Mucosa of descending colon (tissue), 3 donors: ENCODE data around the gene ZNF385A. TPM values are rescaled to one million over a fixed set of nuclear protein-coding genes. Genes with fewer than 3 reads are reported as not detected.

Experiments
- ATAC-seq: fragments of 200-7000 bp; cut with Tn5 transposase; one replicate; pipeline ENCODE4 v1.9.1; 2020; ENCODE audit warnings: mild to moderate bottlenecking, moderate library complexity
- DNase-seq, 3 donors: peaks; one replicate each; pipeline ENCODE4 v3.0.0-alpha.2; 2020
- H3K36me3 ChIP-seq: fragments of 200-600 bp; one replicate; pipeline ENCODE4 v1.8.0; 2021; ENCODE audit warnings: low read depth, mild to moderate bottlenecking
- H3K4me1 ChIP-seq: fragments of 200-600 bp; one replicate; pipeline ENCODE4 v1.8.0; 2021; ENCODE audit warnings: low read depth, mild to moderate bottlenecking
- H3K4me3 ChIP-seq: fragments of 200-600 bp; one replicate; pipeline ENCODE4 v1.8.0; 2021; ENCODE audit warnings: mild to moderate bottlenecking
- H3K9me3 ChIP-seq: fragments of 200-600 bp; one replicate; pipeline ENCODE4 v1.8.0; 2021; ENCODE audit warnings: mild to moderate bottlenecking
- intact Hi-C, 2 donors: fragments of 100-400 bp; cut with DNase I in 1 of 2; cut with micrococcal nuclease in 1 of 2; formaldehyde crosslinking; loops; one replicate each; pipeline versions ENCODE4 v1.11.0 to v1.11.1; 2022; cut with DNase I, micrococcal nuclease
- total RNA-seq, 3 donors: library from RNA; stranded (reverse); fragmentation: NEBNext Ultra II Directional in 2 of 3; extraction: Animal tissue kit (Norgen Biotek cat#: 25700) in 2 of 3; gene quantifications; one replicate each; pipeline versions ENCODE4 v1.2.1 to v1.2.4, GENCODE V29; 2021 to 2023
- TF ChIP-seq, protein P1 (sequence below): fragments of 200-600 bp; IDR thresholded peaks from one replicate; pipeline ENCODE4 v1.8.0; 2022; ENCODE audit warnings: antibody characterized with exemption, mild to moderate bottlenecking
- donor health status: DM: no; HTN: no; CAD: no; lungs with moderate emphysema.
- donor health status: DM: no; HTN: no; CAD: no.
- donor health status: DM: no; HTN: yes; CAD: no.

Gene ZNF385A
- total RNA-seq, 3 donors from 2014 or later = 3.5 to 15.0 (median 10.4) TPM

DNA sequence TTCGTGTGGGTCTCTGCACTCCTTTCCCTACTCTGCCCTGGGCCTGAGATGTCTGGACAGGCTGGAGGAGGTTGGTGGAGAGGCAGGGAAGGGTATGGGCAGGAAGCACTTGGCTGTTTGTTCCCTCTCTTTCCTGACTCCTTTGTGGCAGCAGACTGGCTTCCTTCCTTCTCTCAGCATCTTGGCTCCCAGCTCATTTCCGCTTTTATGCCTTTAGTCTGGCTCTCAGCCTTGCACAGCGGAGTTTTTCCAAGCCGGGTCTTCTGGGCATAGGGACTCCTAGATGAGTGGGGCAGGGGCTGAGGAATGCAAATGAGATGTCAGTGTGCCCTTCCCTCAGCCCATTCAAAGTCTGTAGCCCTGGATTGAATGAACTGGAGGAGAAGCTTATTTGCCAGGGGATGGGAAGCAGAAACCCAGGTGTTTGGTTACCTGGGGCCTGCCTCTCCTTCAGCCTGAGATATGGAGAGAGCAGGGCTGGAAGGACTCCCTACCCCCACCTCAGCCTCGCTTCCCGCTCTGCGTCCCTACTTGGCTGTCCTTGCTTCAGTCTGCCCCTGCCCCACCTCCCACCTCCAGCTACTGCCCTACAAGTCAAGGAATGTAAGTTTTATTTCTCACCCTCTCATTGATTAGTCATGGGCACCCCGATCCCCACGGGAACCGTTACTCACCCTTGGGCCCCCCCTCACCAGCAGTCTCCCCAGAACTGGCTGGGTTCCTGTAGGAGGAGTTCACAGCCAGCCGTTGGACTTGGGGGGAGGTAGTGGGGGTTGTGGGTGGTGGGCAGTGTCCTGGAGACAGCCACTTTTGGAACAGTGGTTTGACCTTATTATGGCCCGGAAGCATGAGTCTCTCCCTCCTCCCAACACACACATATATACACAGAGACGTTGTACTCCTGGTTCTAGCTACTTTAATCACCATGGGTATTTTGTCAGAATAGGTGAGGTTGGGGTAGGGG lies 43.8 kb upstream of the ZNF385A start:
- Histone ChIP-seq H3K4me3 (no peak overlapping the region), H3K9me3 (no peaks in the 10 kb centered on the region), H3K4me1 (peaks cover 12% of the 10 kb centered on the region), H3K36me3 (no peaks in the 10 kb centered on the region)
- TF ChIP-seq, protein P1, sequence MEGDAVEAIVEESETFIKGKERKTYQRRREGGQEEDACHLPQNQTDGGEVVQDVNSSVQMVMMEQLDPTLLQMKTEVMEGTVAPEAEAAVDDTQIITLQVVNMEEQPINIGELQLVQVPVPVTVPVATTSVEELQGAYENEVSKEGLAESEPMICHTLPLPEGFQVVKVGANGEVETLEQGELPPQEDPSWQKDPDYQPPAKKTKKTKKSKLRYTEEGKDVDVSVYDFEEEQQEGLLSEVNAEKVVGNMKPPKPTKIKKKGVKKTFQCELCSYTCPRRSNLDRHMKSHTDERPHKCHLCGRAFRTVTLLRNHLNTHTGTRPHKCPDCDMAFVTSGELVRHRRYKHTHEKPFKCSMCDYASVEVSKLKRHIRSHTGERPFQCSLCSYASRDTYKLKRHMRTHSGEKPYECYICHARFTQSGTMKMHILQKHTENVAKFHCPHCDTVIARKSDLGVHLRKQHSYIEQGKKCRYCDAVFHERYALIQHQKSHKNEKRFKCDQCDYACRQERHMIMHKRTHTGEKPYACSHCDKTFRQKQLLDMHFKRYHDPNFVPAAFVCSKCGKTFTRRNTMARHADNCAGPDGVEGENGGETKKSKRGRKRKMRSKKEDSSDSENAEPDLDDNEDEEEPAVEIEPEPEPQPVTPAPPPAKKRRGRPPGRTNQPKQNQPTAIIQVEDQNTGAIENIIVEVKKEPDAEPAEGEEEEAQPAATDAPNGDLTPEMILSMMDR = no peak
- peak; percentile 42 for ATAC-seq
- intact Hi-C loops = no loop called here
- DNase-seq = no peak

DNA sequence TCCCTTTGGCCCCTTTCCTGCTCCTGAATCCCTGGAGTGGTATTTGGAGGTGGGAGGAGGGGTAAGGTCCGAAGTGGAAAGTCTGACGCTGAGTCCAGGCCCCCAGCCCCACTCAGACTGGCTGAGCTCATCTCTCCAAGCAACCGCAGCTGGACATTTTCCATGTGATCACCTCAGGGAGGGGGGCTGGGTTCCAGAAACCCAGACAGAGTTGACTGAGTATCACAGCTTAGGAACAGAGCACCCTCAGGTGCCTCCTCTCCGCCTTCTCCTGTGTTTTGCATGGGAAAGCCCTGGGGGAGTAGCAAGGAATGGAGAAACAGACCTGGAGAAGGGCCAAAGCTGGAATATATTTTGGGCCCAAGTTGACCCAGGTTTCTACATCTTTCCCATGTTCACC lies 42.6 kb upstream of the ZNF385A start:
- intact Hi-C loops = no loop called here
- no peak for ATAC-seq
- Histone ChIP-seq H3K9me3 (no peaks in the 10 kb centered on the region), H3K4me1 (peaks cover 6% of the 10 kb centered on the region), H3K4me3 (no peak overlapping the region), H3K36me3 (no peaks in the 10 kb centered on the region)
- DNase-seq = no peak
- TF ChIP-seq, protein P1 = no peak

DNA sequence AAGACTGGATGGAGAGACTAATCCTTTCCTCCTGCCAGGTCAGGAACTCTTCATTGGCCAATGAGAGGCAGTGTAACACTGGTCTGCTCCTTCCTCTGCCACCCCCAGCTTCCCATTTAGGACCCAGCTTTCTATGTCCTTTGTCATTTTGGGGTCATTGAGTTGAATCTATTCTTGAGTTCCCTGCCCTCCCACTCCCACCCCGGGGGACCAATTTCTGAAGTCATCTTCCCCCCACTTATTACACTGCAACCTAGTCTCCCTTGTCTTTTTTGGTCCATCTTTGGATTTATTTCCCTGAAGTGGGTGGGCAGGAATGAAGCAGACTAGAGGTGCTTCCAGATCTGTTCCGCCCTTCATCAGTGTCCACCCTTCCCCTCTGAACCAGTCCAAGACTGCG lies 42.2 kb upstream of the ZNF385A start:
- peaks cover 2% of the 10 kb centered on the region for H3K4me1 ChIP-seq
- no peak for DNase-seq
- intact Hi-C loops = no loop called here

DNA sequence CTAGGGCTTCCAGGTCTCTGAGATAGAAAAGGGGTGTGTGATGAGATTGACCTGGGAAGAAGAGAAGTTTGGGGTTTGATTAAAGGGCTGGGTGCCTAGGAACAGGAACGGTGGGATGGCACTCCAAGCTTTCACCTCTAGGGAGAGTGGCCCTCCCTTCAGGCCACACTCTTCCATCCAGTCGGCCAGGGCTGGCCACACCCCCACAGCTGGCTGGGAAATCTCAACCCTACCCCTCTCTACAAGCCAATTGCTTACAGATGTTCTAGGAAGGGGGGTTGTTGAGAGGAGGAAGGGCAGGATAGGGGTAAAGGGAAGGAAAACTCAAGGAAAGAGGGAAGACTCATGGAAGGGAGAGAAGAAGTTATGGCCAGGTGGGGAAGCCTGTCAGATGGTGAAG lies 41.2 kb upstream of the ZNF385A start:
- DNase-seq = no peak
- intact Hi-C loops = no loop called here
- TF ChIP-seq, protein P1 = no peak

More for the DNA sequence above, 42.2 kb upstream of the ZNF385A start:
- H3K4me3 ChIP-seq = no peak overlapping the region
- no peaks in the 10 kb centered on the region for H3K9me3 ChIP-seq
- no peak for ATAC-seq
- H3K36me3 ChIP-seq = no peaks in the 10 kb centered on the region
- TF ChIP-seq, protein P1 = no peak

DNA sequence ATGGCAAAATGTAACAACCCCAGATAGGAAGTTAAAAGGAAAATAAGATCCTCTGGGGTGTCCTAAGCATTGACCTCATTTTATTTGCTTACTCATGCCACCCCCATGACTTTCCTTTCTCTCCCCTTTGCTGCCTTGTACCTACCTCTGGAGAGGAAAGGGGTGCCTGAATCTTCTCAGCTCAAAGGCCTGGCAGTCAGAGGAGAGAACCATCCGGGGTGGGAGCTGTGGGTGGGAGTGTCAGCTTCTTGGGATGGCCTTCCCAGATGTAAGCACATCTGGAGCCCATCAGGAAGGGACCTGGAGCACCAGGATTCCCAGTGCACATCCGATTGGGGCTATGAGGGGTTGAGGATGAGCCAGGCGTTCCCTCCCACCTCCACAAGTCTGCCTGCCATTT lies 39.7 kb upstream of the ZNF385A start:
- intact Hi-C loops = no loop called here
- Histone ChIP-seq H3K36me3 (no peaks in the 10 kb centered on the region), H3K4me1 (no peaks in the 10 kb centered on the region), H3K9me3 (no peaks in the 10 kb centered on the region), H3K4me3 (no peak overlapping the region)
- DNase-seq (no peak), ATAC-seq (no peak)
- TF ChIP-seq, protein P1 = no peak

More for the DNA sequence above, 41.2 kb upstream of the ZNF385A start:
- no peaks in the 10 kb centered on the region for H3K9me3 ChIP-seq
- H3K4me1 ChIP-seq = no peaks in the 10 kb centered on the region
- no peak for ATAC-seq
- H3K4me3 ChIP-seq = no peak overlapping the region
- H3K36me3 ChIP-seq = no peaks in the 10 kb centered on the region
